ENCODE results near the gene RTCA. TPM values are rescaled to one million over a fixed set of nuclear protein-coding genes. Genes with fewer than 3 reads are reported as not detected.

The RTCA gene
- total RNA-seq, 1 donor from 2014 or later, result 35.1 TPM

DNA sequence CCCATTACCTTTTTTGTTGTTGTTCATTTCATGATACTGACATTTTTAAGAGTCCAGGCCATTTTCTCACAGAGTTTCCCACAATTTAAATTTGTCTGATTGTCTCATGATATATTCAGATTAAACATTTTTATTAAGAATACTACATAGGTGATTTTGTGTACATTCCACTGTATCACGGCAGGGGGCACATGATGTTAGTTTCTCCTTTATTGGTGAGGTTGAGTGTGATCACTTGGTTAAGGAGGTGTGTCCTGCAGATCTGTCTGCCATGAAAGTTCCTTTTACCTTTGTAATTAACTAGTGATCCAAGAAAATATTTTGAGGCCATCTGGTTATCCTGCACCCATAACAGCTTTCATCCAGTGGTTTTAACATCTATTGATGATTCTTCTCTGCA is 11.8 kb downstream of the RTCA start:
- Mint-ChIP-seq H3K4me3 (no peak overlapping the region), H3K9me3 (no peaks in the 10 kb centered on the region), H3K27ac (no peak overlapping the region), H3K27me3 (no peaks in the 10 kb centered on the region), H3K36me3 (peaks cover 32% of the 10 kb centered on the region), H3K4me1 (ENCODE audit: unreplicated experiment) (no peaks in the 10 kb centered on the region)
- TF ChIP-seq, protein P1, sequence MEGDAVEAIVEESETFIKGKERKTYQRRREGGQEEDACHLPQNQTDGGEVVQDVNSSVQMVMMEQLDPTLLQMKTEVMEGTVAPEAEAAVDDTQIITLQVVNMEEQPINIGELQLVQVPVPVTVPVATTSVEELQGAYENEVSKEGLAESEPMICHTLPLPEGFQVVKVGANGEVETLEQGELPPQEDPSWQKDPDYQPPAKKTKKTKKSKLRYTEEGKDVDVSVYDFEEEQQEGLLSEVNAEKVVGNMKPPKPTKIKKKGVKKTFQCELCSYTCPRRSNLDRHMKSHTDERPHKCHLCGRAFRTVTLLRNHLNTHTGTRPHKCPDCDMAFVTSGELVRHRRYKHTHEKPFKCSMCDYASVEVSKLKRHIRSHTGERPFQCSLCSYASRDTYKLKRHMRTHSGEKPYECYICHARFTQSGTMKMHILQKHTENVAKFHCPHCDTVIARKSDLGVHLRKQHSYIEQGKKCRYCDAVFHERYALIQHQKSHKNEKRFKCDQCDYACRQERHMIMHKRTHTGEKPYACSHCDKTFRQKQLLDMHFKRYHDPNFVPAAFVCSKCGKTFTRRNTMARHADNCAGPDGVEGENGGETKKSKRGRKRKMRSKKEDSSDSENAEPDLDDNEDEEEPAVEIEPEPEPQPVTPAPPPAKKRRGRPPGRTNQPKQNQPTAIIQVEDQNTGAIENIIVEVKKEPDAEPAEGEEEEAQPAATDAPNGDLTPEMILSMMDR (conservative IDR thresholded peaks at IDR 0.05), result no peak
- no peak for DNase-seq (ENCODE audit: extremely low spot score, unreplicated experiment)

- H3K27ac Mint-ChIP-seq, result no peak overlapping the region
- H3K36me3 Mint-ChIP-seq, result peaks cover 32% of the 10 kb centered on the region
- DNase-seq (ENCODE audit: extremely low spot score, unreplicated experiment), result no peak
- H3K27me3 Mint-ChIP-seq, result no peaks in the 10 kb centered on the region
- no peaks in the 10 kb centered on the region for H3K9me3 Mint-ChIP-seq
- TF ChIP-seq, protein P1 (conservative IDR thresholded peaks at IDR 0.05), result no peak
- H3K4me1 Mint-ChIP-seq (ENCODE audit: unreplicated experiment), result no peaks in the 10 kb centered on the region
- no peak overlapping the region for H3K4me3 Mint-ChIP-seq
These were observed 13.4 kb downstream of the RTCA start for GRCh38 chr1:100279358-100279923.

DNA sequence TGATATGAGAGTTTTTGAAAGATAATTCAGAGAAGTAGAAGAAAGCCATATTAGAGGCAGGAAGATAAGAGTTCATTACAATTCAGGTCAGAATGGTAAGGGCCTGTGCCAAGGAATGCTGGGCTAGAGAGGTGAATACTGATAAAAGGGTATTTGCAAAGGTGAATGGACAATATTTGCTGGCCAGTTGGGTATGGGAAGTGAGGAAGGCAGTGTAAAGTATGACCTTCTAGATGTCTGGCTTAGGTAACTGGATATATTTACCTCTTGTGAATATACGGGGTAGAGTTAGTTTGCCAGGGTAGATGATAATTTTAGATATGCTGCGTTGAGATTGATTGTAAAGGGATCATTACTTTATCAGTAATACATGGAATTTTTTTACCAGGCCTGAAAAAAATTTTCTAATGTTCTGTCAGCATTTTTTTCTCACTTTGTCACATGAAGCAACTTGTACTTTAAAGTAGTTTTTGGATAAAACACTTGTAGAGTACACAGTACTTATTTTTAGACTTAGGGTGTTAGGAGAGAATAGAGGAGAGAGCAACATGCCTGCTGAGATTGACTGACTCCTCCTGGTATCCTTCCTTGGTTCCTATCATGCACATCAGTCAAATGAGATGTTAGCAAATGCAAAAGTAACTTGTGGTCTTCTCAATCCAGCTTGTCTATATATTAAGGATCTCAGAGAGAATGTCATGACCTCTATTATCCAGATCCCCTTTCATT is 14.1 kb downstream of the RTCA start:
- no peak for DNase-seq (ENCODE audit: extremely low spot score, unreplicated experiment)
- H3K36me3 Mint-ChIP-seq, result peaks cover 27% of the 10 kb centered on the region
- no peak overlapping the region for H3K27ac Mint-ChIP-seq
- H3K27me3 Mint-ChIP-seq, result no peaks in the 10 kb centered on the region
- H3K4me3 Mint-ChIP-seq, result no peak overlapping the region
- H3K9me3 Mint-ChIP-seq, result no peaks in the 10 kb centered on the region
- no peaks in the 10 kb centered on the region for H3K4me1 Mint-ChIP-seq (ENCODE audit: unreplicated experiment)
- TF ChIP-seq, protein P1 (conservative IDR thresholded peaks at IDR 0.05), result no peak

GRCh38 chr1:100284591-100284990 is 18.6 kb downstream of the RTCA start:
- H3K27me3 Mint-ChIP-seq, result no peaks in the 10 kb centered on the region
- no peaks in the 10 kb centered on the region for H3K4me1 Mint-ChIP-seq (ENCODE audit: unreplicated experiment)
- no peak overlapping the region for H3K27ac Mint-ChIP-seq
- peaks cover 28% of the 10 kb centered on the region for H3K36me3 Mint-ChIP-seq
- no peak for DNase-seq (ENCODE audit: extremely low spot score, unreplicated experiment)
- TF ChIP-seq, protein P1 (conservative IDR thresholded peaks at IDR 0.05), result no peak
- no peaks in the 10 kb centered on the region for H3K9me3 Mint-ChIP-seq
- H3K4me3 Mint-ChIP-seq, result no peak overlapping the region

DNA sequence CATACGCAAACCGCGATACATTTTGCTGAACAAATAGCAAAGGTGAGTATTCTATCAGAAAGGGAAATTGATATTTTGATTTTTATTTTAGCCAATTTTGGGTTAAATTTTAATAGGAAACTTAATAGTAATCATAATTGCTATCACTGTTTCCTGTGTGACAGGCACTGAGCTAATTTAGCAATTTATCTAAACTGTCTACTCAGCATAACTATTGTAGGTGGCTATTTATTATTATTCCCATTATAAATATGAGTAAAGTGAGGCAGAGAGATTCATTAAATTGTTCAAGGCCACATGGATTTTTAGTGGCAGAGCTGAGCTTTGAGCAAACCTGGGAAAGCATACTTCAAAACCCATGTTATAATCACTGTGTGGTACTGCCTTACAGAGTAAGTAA is 21.1 kb downstream of the RTCA start:
- H3K4me3 Mint-ChIP-seq, result no peak overlapping the region
- peaks cover 17% of the 10 kb centered on the region for H3K36me3 Mint-ChIP-seq
- H3K27me3 Mint-ChIP-seq, result no peaks in the 10 kb centered on the region

More for the DNA sequence above, 21.1 kb downstream of the RTCA start:
- Mint-ChIP-seq H3K27ac (no peak overlapping the region), H3K9me3 (no peaks in the 10 kb centered on the region), H3K4me1 (ENCODE audit: unreplicated experiment) (no peaks in the 10 kb centered on the region)
- no peak for DNase-seq (ENCODE audit: extremely low spot score, unreplicated experiment)
- TF ChIP-seq, protein P1 (conservative IDR thresholded peaks at IDR 0.05), result no peak

Measured in type B pancreatic cell (in vitro differentiated cells).